GM19372 (cell line): ENCODE data around the gene CAMK1G.

ENCODE experiments used
- ATAC-seq: cut with Tn5 transposase; IDR thresholded peaks from one replicate; pipeline ENCODE4 v1.9.1; 2021; ENCODE audit warnings: mild to moderate bottlenecking, low read depth, moderate library complexity; ENCODE audit not compliant: unreplicated experiment

Gene CAMK1G

DNA sequence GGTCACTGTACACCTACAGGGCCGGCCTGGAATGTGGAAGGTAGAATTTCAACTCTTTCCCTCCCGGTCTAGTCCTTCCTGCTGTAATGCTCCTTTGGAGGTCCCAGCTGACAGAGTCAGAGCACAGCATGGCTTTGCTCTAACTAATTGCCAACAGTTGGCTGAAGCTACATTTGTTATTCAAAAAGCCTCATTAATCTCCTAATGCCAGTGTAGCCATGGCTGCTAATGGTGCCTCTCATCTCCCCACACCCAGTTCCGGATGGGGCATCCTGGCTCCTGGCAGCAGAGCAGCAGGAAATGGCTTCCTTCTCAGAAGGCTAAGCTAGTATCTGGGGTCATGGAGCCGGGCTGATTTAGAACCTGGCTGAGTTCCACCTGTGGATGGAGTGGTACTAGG is 18.7 kb upstream of the CAMK1G start:
- ATAC-seq = no peak

DNA sequence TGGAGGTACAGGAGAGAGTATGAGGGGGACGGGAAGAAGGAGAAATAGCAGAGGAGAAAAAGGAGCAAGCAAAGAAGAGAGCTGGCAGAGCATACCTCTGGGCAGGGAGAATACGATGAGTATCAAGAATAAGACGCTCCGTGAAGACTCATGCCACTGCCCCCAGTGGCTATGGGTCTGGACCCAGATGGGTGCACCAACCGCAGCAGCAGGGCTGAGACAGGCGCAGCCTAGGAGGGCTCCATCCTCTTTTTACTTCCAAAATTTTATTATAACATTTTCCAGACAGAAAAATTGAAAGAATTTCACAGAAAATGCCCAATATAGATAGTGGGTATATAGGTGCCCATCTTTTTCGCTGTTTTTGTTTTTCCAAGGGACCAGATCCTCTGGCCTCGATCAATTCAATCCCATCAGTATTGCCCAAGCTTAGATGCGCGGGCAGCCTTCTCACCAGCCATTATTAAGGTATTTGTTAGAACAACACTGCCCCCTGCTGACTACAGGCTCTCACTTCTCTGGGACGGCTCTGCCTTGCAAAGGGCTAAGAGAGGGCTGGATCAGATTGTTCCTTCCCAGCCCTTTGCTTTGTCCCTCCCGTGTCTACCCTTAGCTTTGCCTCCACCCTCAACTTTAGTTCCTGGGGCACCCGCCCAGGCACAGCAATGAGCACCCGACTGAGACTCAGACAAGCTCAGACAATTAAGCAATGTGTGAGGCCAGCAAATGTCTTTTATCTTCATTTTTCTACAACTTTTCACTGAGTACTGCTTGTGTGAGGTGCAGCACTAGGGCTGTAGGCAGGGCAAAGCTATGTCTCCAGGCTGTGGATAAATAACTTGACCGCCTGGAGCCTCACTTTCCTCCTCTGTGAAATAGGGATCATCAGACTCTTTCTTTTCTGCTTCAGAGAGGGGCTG is 17.5 kb upstream of the CAMK1G start:
- peak; percentile 95 for ATAC-seq

DNA sequence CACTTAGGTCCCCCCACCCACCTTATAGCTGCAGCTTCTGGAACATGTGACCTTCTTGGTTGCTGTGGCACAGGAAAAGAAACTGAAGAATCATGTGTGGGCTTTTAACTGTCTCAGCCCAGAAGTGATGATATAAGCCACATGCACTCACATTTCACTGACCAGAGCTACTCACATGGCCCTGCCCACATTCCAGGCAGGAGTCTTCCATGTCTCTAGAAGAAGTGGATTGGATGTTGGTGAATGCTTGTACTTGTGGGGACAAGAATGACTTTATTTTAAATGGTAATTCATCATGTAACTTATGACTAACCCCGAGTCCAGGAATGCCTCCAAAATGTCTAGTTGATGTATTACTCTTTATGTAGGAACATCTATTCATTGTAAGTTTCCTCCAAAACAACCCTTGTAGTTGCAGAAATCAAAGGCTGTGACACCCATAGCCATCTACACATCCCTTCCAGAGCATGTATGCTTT is 15.8 kb upstream of the CAMK1G start:
- no peak for ATAC-seq

DNA sequence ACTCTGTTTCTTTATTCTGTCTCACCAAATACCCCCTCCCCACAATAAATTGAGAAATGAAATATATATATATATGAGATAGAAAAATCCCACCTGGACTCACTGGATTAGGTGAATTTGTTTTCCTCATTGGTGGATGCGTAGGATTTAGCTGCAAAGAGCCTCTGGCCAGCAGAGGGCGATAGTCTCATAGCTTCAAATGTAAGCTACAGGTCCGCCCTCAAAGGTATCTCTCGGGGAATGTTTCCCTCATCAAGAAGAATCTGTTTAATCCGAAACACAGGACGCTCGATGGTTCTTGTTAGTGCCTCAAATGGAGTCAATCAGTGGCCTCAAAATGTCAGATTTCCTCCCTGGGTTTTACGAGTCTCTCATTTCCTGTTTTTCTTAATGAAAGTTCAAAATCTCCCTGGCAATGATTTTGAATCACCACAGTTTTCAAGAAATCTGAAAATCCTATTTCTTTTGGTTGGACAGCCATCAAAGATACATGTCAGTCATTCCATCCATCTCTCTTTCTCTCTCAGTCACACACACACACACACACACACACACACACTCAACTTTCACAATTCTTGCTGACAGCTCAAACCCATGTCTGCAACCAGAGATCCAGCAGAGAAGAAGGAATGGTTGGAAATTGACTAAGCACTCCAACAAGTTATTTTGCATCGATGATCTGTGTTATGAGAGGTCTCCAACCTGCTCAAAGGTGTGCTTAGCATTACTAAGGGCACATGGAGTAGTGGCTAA is 13.9 kb upstream of the CAMK1G start:
- ATAC-seq = peak; percentile 57

DNA sequence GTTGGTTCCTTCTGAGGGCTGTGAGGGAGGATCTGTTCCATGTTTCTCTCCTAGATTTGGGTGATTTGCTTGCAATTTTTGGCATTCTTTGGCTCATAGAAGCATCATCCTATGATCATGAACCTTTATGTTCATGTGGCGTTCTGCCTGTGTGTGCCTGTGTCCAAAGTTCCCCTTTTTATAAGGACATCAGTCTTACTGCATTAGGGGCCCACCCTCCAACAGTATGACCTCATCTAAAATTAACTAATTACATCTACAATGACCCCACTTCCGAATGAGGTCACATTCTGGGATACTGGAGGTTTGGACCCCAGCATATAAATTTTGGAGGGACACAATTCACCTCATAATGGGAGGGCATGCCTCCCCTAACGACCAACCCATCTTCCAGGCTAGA is 12.8 kb upstream of the CAMK1G start:
- ATAC-seq = no peak

DNA sequence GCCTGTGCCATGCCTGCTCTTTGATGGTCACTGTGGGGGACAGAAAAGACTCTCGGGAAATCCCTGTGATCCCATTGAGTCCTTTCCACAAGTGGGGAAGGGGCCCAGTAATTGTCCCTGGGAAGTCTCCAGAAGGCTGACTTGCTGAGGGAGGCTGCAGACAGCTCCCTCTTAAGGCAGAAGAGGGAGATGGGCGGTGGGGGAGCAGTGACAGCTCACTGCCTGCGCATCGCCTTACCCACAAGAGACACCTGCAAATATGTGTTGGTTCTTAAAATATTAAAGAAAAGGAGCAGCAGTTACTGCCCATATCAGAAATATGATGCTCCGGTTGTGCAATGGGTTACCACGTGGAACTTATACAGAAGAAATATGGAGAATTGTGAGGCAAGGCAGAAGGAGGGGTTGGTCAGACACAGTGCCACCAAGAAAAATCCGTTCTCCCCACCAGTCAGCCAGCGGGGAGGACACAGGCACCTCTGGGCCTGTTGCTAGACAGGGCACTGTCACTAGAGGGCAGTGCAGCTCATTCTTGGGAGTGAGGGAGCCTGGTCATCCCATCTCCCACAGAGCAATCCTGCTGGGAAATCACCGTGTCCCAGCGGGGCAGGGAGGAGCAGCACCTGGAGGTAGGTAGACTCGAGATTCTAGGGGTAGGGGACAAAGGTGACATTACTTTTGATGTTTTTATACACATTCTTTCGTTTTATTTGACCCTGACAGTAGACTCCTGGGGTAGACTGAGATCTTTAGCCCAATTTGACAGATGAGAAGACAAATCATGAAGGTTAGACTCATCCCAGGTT is 6.9 kb upstream of the CAMK1G start:
- ATAC-seq = no peak

DNA sequence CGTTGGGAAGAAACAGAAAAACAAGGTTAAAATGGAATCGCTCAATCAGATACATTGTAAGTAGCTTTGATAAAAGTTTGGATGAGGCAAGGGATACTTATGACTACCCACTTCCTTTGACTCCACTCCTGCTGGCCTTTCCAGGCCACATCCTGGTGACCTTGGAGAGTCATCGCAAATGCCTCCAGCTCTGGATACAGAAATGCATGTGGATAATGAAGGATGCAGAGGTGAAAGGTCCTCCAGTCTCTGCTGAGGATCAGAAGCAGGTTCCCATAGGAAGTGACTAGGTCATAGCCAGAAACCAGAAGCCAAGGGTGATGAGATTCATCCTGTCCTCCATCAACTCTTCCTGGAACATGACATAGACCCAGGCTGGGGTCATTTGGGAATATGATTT is 6.2 kb upstream of the CAMK1G start:
- no peak for ATAC-seq

DNA sequence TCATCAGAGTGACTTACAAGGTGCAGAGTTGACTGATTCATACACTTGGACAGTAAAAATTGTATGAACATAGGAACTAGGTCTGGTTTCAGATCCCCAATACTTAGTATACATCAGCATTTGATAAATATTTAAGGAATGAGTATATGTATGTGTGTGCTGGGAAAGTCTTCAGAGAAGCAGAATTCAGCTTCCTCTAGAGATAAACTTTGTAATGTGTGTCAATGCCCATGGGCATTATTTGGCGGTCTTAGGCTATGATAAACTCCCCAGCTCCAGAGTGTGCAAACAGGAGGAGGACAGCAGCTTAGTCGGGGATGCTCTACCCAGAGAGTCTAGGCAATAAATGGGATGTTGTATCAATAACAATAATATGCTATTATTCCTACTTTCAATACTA is 2.9 kb upstream of the CAMK1G start:
- no peak for ATAC-seq

DNA sequence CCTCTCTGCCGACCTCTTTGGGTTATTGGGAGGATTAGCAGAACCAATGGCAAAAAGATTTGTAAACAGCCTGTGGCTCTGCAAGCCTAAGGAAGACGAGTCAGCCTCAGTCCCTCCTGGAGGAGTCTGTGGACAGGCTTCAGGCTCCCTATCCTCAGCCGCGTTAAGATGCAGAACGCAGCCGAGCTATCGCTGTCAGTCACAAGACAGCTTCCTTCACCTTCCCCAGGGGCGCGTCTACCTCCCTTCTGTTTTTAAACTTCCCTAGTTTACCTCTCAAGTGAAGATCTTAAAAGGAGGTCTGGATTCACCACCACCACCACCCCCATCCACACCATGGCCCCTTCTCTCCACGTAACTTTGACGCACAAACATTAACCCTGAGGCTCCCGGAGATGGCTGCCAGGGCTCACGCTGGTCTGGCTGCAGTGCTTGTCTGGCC is 738 bp downstream of the CAMK1G start:
- no peak for ATAC-seq

DNA sequence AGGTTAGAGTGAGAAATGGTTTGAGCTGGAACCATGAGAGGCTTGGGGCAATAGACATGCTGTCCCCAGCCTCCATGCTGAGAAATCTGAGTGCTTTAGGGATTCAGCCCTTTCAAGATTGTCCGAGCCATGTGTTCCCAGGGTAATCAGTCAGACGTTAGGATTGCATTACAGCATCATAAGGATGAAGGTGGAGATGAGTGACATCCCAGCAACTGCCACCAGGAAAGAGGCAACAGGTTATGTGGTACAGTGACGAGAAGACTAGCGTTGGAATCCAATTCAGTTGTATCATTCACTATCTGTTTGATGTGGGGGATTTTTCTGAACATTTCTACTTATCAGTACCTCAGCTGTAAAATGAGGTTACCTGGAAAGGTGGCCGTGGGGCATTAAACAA is 1.7 kb downstream of the CAMK1G start:
- no peak for ATAC-seq

DNA sequence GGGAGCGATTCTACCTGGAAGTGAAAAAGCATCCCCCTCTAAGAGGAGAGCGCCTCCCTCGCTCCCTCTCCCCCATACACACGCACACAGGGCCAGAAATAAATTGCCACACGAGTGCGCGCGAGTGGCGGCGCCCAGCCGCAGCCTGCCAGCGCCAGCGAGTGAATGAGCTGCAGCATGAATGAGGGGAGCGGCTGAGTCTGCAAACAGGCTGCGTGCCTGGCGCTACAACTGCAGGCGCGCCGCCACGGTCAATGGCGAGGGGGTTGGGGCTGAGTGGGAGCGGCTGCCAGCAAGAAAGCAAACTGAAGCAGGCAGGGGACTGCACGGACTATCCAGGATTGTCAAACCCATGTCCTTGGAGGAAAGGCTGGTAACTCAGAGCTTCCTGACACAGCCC is 2.2 kb downstream of the CAMK1G start:
- no peak for ATAC-seq

DNA sequence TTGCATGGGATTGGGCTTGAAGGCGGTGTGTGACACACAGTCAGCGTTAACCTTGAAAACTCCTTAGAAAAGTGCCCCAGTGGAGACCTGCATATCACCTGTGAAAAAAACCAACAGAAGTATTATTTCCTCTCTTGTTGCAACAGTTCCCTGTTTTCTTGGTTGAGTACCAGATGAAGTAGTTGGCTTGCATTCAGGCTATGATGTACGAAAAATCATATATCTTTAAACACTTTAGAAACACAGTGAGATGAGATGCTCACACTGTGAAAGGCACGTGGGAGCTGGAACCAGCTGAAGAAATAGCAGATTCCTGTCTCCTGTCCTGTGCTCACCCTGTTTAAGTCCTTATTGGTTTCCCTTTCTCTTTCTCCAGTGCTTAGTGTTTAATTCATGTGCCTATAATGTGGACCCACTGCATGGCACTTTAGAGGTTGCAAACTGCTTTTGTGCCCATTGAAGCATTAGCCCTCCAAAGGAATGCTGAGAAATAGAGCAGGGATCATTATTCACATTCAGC is 2.8 kb downstream of the CAMK1G start:
- ATAC-seq = no peak

DNA sequence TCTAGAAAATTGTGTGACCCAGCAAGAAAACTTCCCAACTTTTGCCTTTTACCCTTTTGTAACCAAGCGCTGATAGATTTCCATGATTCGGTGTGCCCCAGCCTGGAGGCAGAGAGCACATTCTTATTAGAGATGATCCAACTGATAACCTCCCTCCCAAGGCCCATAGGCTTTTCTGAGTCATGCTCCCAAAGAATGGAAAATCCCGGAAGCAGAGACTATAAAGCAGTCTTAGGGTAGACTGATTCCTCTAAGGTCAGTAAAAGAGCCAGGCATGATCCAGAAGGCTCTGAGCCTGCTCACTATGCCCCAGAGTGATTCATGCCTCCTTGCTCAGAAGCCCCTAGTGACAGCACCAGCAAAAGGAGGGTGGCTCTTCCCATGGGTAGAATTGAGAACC is 4.3 kb downstream of the CAMK1G start:
- no peak for ATAC-seq

DNA sequence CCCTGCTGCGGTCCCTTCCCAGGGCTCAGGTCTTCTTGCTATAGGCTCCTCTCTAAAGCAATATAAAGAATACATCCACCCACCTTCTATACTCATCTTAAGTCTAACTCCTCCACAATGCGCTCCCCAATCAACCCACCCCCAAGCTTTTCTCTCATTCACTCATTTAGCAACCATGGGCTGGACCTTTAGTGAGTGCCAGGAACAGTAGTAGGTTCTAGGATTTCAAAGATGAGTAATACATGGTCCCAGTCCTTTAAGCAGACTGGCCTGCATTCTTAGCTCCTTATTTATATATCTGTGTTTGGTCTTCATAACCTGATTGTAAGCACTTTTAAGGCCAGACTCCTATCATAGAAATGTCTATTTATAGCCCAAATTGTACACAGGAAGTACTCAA is 5.9 kb downstream of the CAMK1G start:
- ATAC-seq = no peak

DNA sequence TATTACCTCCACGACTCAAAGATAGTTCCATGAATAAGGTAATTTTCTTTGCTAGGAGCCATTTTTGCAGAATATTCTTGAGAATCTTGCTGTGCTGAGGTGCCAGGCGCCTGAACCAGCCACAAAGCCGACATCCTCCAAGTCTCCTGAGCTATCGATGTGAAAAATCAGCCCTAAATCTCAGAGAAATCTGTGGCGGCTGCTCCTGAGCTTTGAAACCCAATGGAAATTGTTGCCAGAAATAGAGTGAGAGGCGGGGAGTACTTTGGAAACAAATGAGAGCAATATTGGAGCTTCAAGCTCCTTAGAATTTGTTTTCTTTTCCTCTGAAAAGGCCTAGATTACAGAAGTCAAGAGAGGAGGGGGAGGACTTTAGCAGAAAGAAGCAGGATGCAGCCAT is 6.3 kb downstream of the CAMK1G start:
- ATAC-seq = no peak

DNA sequence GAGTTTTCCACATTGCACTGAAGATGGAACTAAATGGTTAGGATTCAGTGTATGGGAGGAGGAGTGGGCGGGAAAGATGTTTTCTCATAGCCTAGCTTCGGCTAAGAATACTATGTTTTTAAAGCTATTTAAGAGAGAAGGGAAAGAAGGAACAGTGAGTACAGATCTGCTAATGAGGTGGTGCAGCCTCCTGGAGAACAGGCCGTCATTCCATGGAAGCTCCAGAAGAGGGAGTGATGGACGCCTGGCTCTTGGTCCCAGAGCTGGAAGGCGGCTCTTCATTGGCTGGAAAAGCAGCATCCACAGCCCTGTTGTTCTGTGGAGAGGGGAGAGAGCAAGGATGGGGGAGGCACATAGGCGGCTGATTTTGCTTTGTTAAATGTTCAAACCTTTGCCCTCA is 6.9 kb downstream of the CAMK1G start:
- no peak for ATAC-seq

DNA sequence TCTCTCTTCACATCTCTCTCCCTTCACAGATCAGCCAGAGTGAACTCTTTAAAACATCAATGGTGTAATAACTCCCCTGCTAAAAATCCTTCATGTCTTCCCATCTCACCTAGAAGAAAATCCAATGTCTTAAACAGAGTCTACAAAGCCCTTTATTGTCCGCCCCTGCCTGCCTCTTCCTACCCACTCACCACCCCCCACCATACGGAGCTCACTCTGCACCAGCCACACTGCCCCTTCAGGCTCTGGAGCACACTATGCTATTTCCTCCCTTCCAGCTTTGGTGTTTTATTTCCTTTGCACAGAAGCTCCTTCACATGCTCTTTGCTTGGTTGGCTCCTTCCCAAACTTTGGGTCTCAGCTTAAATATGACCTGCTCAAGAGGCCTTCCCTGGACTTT is 10.2 kb downstream of the CAMK1G start:
- ATAC-seq = no peak

DNA sequence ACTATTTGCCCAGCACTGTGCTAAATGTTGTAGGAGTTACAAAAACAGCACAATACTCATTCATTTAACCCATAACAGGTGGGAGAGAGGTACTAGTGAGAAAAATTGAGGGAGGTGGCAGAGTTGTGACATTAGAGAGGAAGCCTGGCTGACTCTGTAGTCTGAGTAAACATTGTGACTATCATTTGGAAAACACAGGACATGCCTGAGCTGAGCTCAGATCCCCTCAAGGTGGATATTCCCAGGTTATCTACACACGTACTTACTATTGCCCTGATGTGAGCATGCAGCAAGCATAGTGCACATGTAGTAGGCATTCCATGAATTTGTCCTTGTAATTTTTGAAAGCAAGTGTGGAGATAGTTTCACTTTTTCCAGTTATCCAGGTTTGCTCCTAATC is 10.9 kb downstream of the CAMK1G start:
- ATAC-seq = no peak

DNA sequence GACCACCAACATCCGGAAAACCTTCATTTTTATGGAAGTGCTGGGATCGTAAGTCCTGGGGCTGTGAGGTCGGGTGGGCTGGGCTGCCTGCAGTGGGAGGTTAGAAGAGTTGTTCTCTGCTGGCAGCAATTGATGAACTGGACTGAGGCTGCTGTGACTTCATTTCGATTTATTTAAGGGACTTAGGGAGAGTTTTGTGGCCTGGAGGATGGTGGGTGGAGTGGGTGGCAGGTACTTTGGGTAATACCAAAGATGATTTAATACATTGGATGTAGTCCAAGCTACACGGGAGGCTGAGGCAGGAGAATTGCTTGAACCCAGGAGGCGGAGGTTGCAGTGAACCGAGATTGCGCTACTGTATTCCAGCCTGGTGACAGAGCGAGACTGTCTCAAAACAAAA is 11.5 kb downstream of the CAMK1G start:
- no peak for ATAC-seq

DNA sequence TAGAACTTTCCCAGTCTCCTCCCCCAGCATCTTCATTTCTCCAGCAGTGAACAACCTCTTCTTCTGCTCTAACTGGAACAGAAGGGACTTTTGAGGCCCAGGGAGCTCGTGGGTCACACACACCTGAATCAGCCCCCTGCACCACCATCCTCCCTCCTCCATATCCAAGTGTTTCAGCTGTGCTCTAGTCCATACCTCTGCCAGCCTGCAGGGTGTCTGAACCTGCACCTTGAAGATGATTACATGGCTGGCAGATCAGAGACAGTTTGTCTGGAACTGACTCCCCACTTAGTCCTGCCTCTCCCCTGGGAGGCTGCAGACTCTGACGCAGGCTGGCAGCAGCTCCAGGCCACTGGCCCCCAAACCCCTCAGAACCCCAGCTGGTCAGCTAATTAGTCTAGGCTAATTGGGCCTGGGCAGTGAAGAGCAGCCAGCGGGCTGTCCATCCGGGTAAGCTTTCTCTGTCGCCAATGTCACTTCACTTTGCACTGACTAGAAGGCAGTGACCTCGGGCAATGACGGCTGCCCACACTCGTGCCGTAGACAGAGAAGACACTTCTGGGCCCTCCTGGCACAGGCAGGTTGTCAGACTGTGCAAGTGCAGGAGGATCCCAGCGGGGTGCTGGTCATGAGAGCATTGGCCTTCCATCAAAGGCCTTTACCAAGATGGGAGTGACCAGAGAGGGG is 12.2 kb downstream of the CAMK1G start:
- no peak for ATAC-seq
